ENCODE measurements around the gene AZU1. TPM values are rescaled to one million over a fixed set of nuclear protein-coding genes. Genes with fewer than 3 reads are reported as not detected.
"Not testable (repeated sequence)": the region's sequence is repeated elsewhere in the genome, so short reads cannot be mapped to it uniquely, and the experiment has no call there.

Gene AZU1
- total RNA-seq, 5 donors from 2014 or later (not counting 1 experiment from before 2014, with no cell fraction given), result 0.20 to 1.2 (median 0.38) TPM

GRCh38 chr19:835210-835810, 7.7 kb downstream of the AZU1 start:
- Histone ChIP-seq H3K4me1 (ENCODE audit: control insufficient read depth in 1 of 2, extremely low read depth in 1 of 2, insufficient read depth in 2 of 2, low read length in 2 of 2) (no peaks in the 10 kb centered on the region), H3K9me3 (no peaks in the 10 kb centered on the region), H3K4me3 (ENCODE audit: control insufficient read depth in 1 of 2, extremely low read depth in 1 of 2, low read length in 1 of 2) (no peak overlapping the region), H3K27ac (ENCODE audit: low read length) (no peak overlapping the region), H3K36me3 (ENCODE audit: control insufficient read depth in 2 of 2, extremely low read depth in 1 of 2, insufficient read depth in 1 of 2, low read length in 1 of 2) (no peaks in the 10 kb centered on the region), H3K27me3 (replicated peaks in 1 of 2; ENCODE audit: control insufficient read depth in 2 of 2, extremely low read depth in 1 of 2, insufficient read depth in 2 of 2, low read length in 1 of 2) (peaks cover 0 to 51% of the 10 kb centered on the region in 2 experiments)
- H3K9me3 Mint-ChIP-seq, result no peaks in the 10 kb centered on the region
- no peak overlapping the region for H3K4me3 Mint-ChIP-seq
- H3K36me3 Mint-ChIP-seq, result no peaks in the 10 kb centered on the region
- ChIA-PET CTCF (no interaction called here), POLR2A (no interaction called here)
- H3K27me3 Mint-ChIP-seq, result peaks cover 9 to 16% of the 10 kb centered on the region in 2 donors
- 91% methylated on average over 29 of the region's 36 CpGs for WGBS (ENCODE audit: insufficient coverage)
- no peak overlapping the region for H3K27ac Mint-ChIP-seq
- peaks cover 0 to 7% (median 3%) of the 10 kb centered on the region in 3 donors for H3K4me1 Mint-ChIP-seq
- DNase-seq, result no peak
- ATAC-seq (replicated peaks in 1 of 4), result no peak

DNA sequence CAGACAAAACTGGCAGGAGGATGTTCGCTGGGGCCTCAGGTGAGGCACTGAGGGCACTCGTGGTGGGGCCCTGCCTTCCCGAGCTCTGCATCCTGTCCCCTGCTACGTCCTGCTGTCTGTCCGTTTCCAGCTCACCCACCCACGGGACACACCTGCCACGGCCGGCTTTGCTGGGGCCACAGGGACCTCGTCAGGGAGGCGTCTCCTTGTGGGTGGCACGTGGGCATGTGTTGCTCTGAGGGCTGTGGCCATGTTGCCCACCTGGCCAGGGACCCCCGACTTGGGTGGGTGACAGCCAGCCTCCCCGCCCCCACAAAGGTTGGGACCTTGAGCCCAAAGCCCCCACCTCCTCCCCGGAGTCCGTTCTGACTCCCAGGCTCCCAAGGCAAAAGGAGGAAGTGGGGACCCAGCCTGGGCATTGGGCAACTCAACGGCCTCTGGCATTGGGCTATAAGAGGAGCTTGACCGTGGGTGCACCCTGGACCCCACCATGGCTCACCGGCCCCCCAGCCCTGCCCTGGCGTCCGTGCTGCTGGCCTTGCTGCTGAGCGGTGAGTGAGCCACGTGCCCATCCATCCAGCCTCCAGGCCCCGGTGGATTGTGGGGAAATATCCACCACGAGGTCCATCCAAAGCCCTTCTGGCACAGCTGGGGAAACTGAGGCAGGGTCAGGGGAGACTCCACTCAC, 13.0 kb downstream of the AZU1 start, which contains the start of gene PRTN3:
TSS of gene PRTN3 (plus strand) at position 481 of the 688 bp plus-strand sequence. CDS start at position 491, 10 bp downstream.
- POLR2A ChIA-PET, result no interaction called here
- H3K9me3 ChIP-seq, result no peaks in the 10 kb centered on the region
- Mint-ChIP-seq H3K36me3 (no peaks in the 10 kb centered on the region), H3K4me1 (peaks cover 3 to 18% (median 11%) of the 10 kb centered on the region in 3 donors), H3K4me3 (no peak within 1 kb of the TSS), H3K9me3 (no peaks in the 10 kb centered on the region), H3K27me3 (peaks cover 24 to 42% of the 10 kb centered on the region in 2 donors), H3K27ac (no peak within 1 kb of the TSS)
- ATAC-seq (replicated peaks in 1 of 4), result no peak
- peaks cover 0 to 15% of the 10 kb centered on the region in 2 experiments for H3K4me1 ChIP-seq (ENCODE audit: control insufficient read depth in 1 of 2, extremely low read depth in 1 of 2, insufficient read depth in 2 of 2, low read length in 2 of 2)
- DNase-seq, result no peak
- CTCF ChIA-PET, result no interaction called here
- WGBS (ENCODE audit: insufficient coverage), result 59% methylated on average over 22 of the region's 24 CpGs
- H3K27me3 ChIP-seq (replicated peaks in 1 of 2; ENCODE audit: control insufficient read depth in 2 of 2, extremely low read depth in 1 of 2, insufficient read depth in 2 of 2, low read length in 1 of 2), result peaks cover 0 to 66% of the 10 kb centered on the region in 2 experiments
- no peak within 1 kb of the TSS for H3K4me3 ChIP-seq (ENCODE audit: control insufficient read depth in 1 of 2, extremely low read depth in 1 of 2, low read length in 1 of 2)
- no peaks in the 10 kb centered on the region for H3K36me3 ChIP-seq (ENCODE audit: control insufficient read depth in 2 of 2, extremely low read depth in 1 of 2, insufficient read depth in 1 of 2, low read length in 1 of 2)
- H3K27ac ChIP-seq (ENCODE audit: low read length), result no peak within 1 kb of the TSS

GRCh38 chr19:842802-843179, 15.2 kb downstream of the AZU1 start:
- H3K36me3 ChIP-seq (ENCODE audit: control insufficient read depth in 2 of 2, extremely low read depth in 1 of 2, insufficient read depth in 1 of 2, low read length in 1 of 2); H3K27ac ChIP-seq (ENCODE audit: low read length); POLR2A ChIA-PET; DNase-seq; ATAC-seq (replicated peaks in 1 of 4); H3K4me3 ChIP-seq (ENCODE audit: control insufficient read depth in 1 of 2, extremely low read depth in 1 of 2, low read length in 1 of 2); H3K36me3 Mint-ChIP-seq; H3K27ac Mint-ChIP-seq; H3K9me3 Mint-ChIP-seq; H3K9me3 ChIP-seq: not testable (repeated sequence)
- peaks cover 3 to 12% (median 8%) of the 10 kb centered on the region in 3 donors for H3K4me1 Mint-ChIP-seq
- H3K4me3 Mint-ChIP-seq, result peak overlapping the region in 1 of 3 donors; percentile 15
- H3K27me3 Mint-ChIP-seq, result peaks cover 24 to 46% of the 10 kb centered on the region in 2 donors
- Histone ChIP-seq H3K27me3 (replicated peaks in 1 of 2; ENCODE audit: control insufficient read depth in 2 of 2, extremely low read depth in 1 of 2, insufficient read depth in 2 of 2, low read length in 1 of 2) (peaks cover 0 to 69% of the 10 kb centered on the region in 2 experiments), H3K4me1 (ENCODE audit: control insufficient read depth in 1 of 2, extremely low read depth in 1 of 2, insufficient read depth in 2 of 2, low read length in 2 of 2) (peaks cover 0 to 15% of the 10 kb centered on the region in 2 experiments)
- 90% methylated on average over 3 of the region's 7 CpGs for WGBS (ENCODE audit: insufficient coverage)
- CTCF ChIA-PET, result interaction anchor here in 1 of 2 donors (0.6 kb wide), 1 partner anchor 177 kb away, joined by 3 read pairs; no protein-coding TSS in a partner anchor

- no peak for DNase-seq
- Histone ChIP-seq H3K27ac (ENCODE audit: low read length) (no peak overlapping the region), H3K4me3 (ENCODE audit: control insufficient read depth in 1 of 2, extremely low read depth in 1 of 2, low read length in 1 of 2) (no peak overlapping the region), H3K9me3 (no peaks in the 10 kb centered on the region), H3K36me3 (ENCODE audit: control insufficient read depth in 2 of 2, extremely low read depth in 1 of 2, insufficient read depth in 1 of 2, low read length in 1 of 2) (no peaks in the 10 kb centered on the region), H3K27me3 (replicated peaks in 1 of 2; ENCODE audit: control insufficient read depth in 2 of 2, extremely low read depth in 1 of 2, insufficient read depth in 2 of 2, low read length in 1 of 2) (peaks cover 0 to 71% of the 10 kb centered on the region in 2 experiments), H3K4me1 (ENCODE audit: control insufficient read depth in 1 of 2, extremely low read depth in 1 of 2, insufficient read depth in 2 of 2, low read length in 2 of 2) (peaks cover 0 to 18% of the 10 kb centered on the region in 2 experiments)
- H3K4me3 Mint-ChIP-seq, result peak overlapping the region in 1 of 3 donors; percentile 15
- peaks cover 27 to 49% of the 10 kb centered on the region in 2 donors for H3K27me3 Mint-ChIP-seq
- ChIA-PET CTCF (interaction anchor here in 1 of 2 donors (0.6 kb wide), 1 partner anchor 178 kb away, joined by 3 read pairs; no protein-coding TSS in a partner anchor), POLR2A (no interaction called here)
- peaks cover 3 to 12% (median 8%) of the 10 kb centered on the region in 3 donors for H3K4me1 Mint-ChIP-seq
- 10% methylated on average over 46 of the region's 46 CpGs for WGBS (ENCODE audit: insufficient coverage)
- ATAC-seq (replicated peaks in 1 of 4), result peak in 1 of 4 experiments; percentile 40
- no peak overlapping the region for H3K27ac Mint-ChIP-seq
- no peaks in the 10 kb centered on the region for H3K9me3 Mint-ChIP-seq
- H3K36me3 Mint-ChIP-seq, result no peaks in the 10 kb centered on the region
These were observed 15.7 kb downstream of the AZU1 start for GRCh38 chr19:843180-843835.

DNA sequence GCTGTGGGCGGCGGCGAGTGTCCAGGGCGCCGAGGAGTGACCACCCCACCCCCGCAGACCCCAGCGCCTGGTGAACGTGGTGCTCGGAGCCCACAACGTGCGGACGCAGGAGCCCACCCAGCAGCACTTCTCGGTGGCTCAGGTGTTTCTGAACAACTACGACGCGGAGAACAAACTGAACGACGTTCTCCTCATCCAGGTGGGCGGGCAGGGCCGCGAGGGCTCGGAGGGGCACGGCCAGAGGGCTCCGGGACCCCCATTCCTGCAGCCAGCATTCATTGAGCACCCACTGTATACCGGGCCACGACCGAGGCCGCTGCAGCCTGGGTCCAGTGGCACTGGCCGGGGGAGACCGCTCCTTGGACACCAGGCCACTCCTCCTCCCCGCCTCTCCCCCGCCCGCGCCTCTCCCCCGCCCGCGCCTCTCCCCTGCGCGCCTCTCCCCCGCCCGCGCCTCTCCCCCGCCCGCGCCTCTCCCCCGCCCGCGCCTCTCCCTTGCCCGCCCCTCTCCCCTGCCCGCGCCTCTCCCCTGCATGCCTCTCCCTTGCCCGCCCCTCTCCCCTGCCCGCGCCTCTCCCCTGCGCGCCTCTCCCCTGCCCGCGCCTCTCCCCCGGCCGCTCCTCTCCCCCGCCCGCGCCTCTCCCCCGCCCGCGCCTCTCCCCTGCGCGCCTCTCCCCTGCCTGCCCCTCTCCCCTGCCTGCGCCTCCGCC, 16.4 kb downstream of the AZU1 start:
- Mint-ChIP-seq H3K27ac (no peak overlapping the region), H3K27me3 (peaks cover 31 to 55% of the 10 kb centered on the region in 2 donors), H3K4me3 (peak overlapping the region in 1 of 3 donors; percentile 67), H3K9me3 (no peaks in the 10 kb centered on the region), H3K36me3 (no peaks in the 10 kb centered on the region), H3K4me1 (peaks cover 3 to 12% (median 8%) of the 10 kb centered on the region in 3 donors)
- Histone ChIP-seq H3K36me3 (ENCODE audit: control insufficient read depth in 2 of 2, extremely low read depth in 1 of 2, insufficient read depth in 1 of 2, low read length in 1 of 2) (no peaks in the 10 kb centered on the region), H3K27ac (ENCODE audit: low read length) (no peak overlapping the region), H3K9me3 (no peaks in the 10 kb centered on the region), H3K4me1 (ENCODE audit: control insufficient read depth in 1 of 2, extremely low read depth in 1 of 2, insufficient read depth in 2 of 2, low read length in 2 of 2) (peaks cover 0 to 18% of the 10 kb centered on the region in 2 experiments), H3K27me3 (replicated peaks in 1 of 2; ENCODE audit: control insufficient read depth in 2 of 2, extremely low read depth in 1 of 2, insufficient read depth in 2 of 2, low read length in 1 of 2) (peaks cover 0 to 74% of the 10 kb centered on the region in 2 experiments), H3K4me3 (ENCODE audit: control insufficient read depth in 1 of 2, extremely low read depth in 1 of 2, low read length in 1 of 2) (no peak overlapping the region)
- ChIA-PET CTCF (no interaction called here), POLR2A (no interaction called here)
- ATAC-seq (replicated peaks in 1 of 4) (no peak), DNase-seq (no peak)
- WGBS (ENCODE audit: insufficient coverage), result 24% methylated on average over 26 of the region's 70 CpGs

- H3K27me3 Mint-ChIP-seq, result peaks cover 31 to 60% of the 10 kb centered on the region in 2 donors
- Histone ChIP-seq H3K4me3 (ENCODE audit: control insufficient read depth in 1 of 2, extremely low read depth in 1 of 2, low read length in 1 of 2) (no peak overlapping the region), H3K9me3 (no peaks in the 10 kb centered on the region), H3K4me1 (ENCODE audit: control insufficient read depth in 1 of 2, extremely low read depth in 1 of 2, insufficient read depth in 2 of 2, low read length in 2 of 2) (peaks cover 0 to 18% of the 10 kb centered on the region in 2 experiments), H3K36me3 (ENCODE audit: control insufficient read depth in 2 of 2, extremely low read depth in 1 of 2, insufficient read depth in 1 of 2, low read length in 1 of 2) (no peaks in the 10 kb centered on the region), H3K27me3 (replicated peaks in 1 of 2; ENCODE audit: control insufficient read depth in 2 of 2, extremely low read depth in 1 of 2, insufficient read depth in 2 of 2, low read length in 1 of 2) (peaks cover 0 to 77% of the 10 kb centered on the region in 2 experiments), H3K27ac (ENCODE audit: low read length) (no peak overlapping the region)
- ChIA-PET POLR2A (no interaction called here), CTCF (no interaction called here)
- WGBS (ENCODE audit: insufficient coverage), result 32% methylated on average over 5 of the region's 11 CpGs
- H3K27ac Mint-ChIP-seq, result no peak overlapping the region
- no peaks in the 10 kb centered on the region for H3K36me3 Mint-ChIP-seq
- no peaks in the 10 kb centered on the region for H3K9me3 Mint-ChIP-seq
- peak overlapping the region in 1 of 3 donors; percentile 67 for H3K4me3 Mint-ChIP-seq
- H3K4me1 Mint-ChIP-seq, result peaks cover 3 to 12% (median 8%) of the 10 kb centered on the region in 3 donors
- DNase-seq (no peak), ATAC-seq (replicated peaks in 1 of 4) (peak in 2 of 4 experiments; percentile 37 to 67)
These were observed 16.9 kb downstream of the AZU1 start for GRCh38 chr19:844546-844971.
